PC-3 (cell line): Measurements from ENCODE around the gene TAF4. TPM values are rescaled to one million over a fixed set of nuclear protein-coding genes. Genes with fewer than 3 reads are reported as not detected.

ENCODE experiments used
- ATAC-seq: fragments of 200-7000 bp; cut with Tn5 transposase; 2 replicates; pipeline ENCODE4 v1.9.1; 2020; ENCODE audit warnings: mild to moderate bottlenecking, moderate library complexity
- BruUV-seq: library from RNA; stranded (reverse); fragments of 400-500 nt; replicated peaks from 2 replicates; lab custom pipeline; 2021; lab: Mats Ljungman, UMichigan
- CTCF ChIA-PET: fragments of 300-600 bp; sonication (Branson Sonifier 250); formaldehyde crosslinking; loops from one replicate; lab custom pipeline; 2022; ENCODE audit warnings: antibody characterized with exemption; lab: Charles Lee
- POLR2A ChIA-PET: fragments of 300-600 bp; sonication (Branson Sonifier 250); formaldehyde crosslinking; loops from one replicate; lab custom pipeline; 2022; ENCODE audit warnings: antibody characterized with exemption; ENCODE audit not compliant: unreplicated experiment; lab: Charles Lee
- DNase-seq: peaks from one replicate; pipeline ENCODE4 v3.0.0-alpha.2; 2015
- H2AFZ ChIP-seq: fragments of 300-600 bp; sonication (generic); 2 replicates; pipeline ENCODE4 v1.6.0; 2016; ENCODE audit warnings: antibody characterized with exemption, low read length
- H3F3A ChIP-seq: fragments of 300-600 bp; sonication (generic); one replicate; pipeline ENCODE4 v1.6.0; 2017; ENCODE audit warnings: antibody characterized with exemption, low read length, control low read depth, mild to moderate bottlenecking; ENCODE audit not compliant: unreplicated experiment
- H3K27ac ChIP-seq: fragments of 300-600 bp; sonication (generic); 2 replicates; pipeline ENCODE4 v1.5.1; 2016; ENCODE audit warnings: mild to moderate bottlenecking, low read length
- H3K27me3 ChIP-seq: fragments of 300-600 bp; sonication (generic); 2 replicates; pipeline ENCODE4 v1.6.1; 2016; ENCODE audit warnings: low read length, mixed read lengths
- H3K36me3 ChIP-seq: fragments of 300-600 bp; sonication (generic); 2 replicates; pipeline ENCODE4 v1.6.1; 2016; ENCODE audit warnings: low read depth, mixed run types, low read length, mixed read lengths
- H3K4me1 ChIP-seq: fragments of 300-600 bp; sonication (generic); 2 replicates; pipeline ENCODE4 v1.5.1; 2016; ENCODE audit warnings: low read length; ENCODE audit not compliant: insufficient read depth
- H3K4me2 ChIP-seq: fragments of 300-600 bp; sonication (generic); 2 replicates; pipeline ENCODE4 v1.6.0; 2016; ENCODE audit warnings: low read length
- H3K4me3 ChIP-seq: fragments of 300-600 bp; sonication (generic); 2 replicates; pipeline ENCODE4 v1.5.1; 2016; ENCODE audit warnings: mild to moderate bottlenecking, low read length, mixed read lengths
- H3K79me2 ChIP-seq: fragments of 300-600 bp; sonication (generic); 2 replicates; pipeline ENCODE4 v1.6.1; 2017; ENCODE audit warnings: low read length, mixed read lengths
- H3K9ac ChIP-seq: fragments of 300-600 bp; sonication (generic); 2 replicates; pipeline ENCODE4 v1.6.0; 2016; ENCODE audit warnings: mild to moderate bottlenecking, low read length
- H3K9me2 ChIP-seq: fragments of 300-600 bp; sonication (generic); replicated peaks from 2 replicates; pipeline ENCODE4 v1.6.1; 2016; ENCODE audit warnings: mixed run types, low read length, mixed read lengths
- H3K9me3 ChIP-seq: fragments of 300-600 bp; sonication (generic); 2 replicates; pipeline ENCODE4 v1.6.1; 2016; ENCODE audit warnings: low read length, mixed read lengths
- H4K20me1 ChIP-seq: fragments of 300-600 bp; sonication (generic); 2 replicates; pipeline ENCODE4 v1.6.1; 2016; ENCODE audit warnings: low read length, mixed read lengths
- EZH2 ChIP-seq: fragments of 300-600 bp; sonication (generic); IDR thresholded peaks from one replicate; pipeline ENCODE4 v1.6.1; 2017; ENCODE audit warnings: antibody characterized with exemption, mild to moderate bottlenecking, low read length; ENCODE audit not compliant: unreplicated experiment
- EZH2phosphoT487 ChIP-seq: fragments of 300-600 bp; sonication (generic); IDR thresholded peaks from 2 replicates; pipeline ENCODE4 v1.6.1; 2018; ENCODE audit warnings: mild to moderate bottlenecking, antibody characterized with exemption, low read length, borderline replicate concordance
- intact Hi-C: fragments of 100-400 bp; cut with micrococcal nuclease; formaldehyde crosslinking; loops from 2 replicates; pipeline ENCODE4 v1.9.0; 2023
- total RNA-seq: library from RNA; depleted of rRNA; stranded (reverse); fragments of >200 nt; gene quantifications from 2 replicates; pipeline ENCODE4 v1.2.3, GENCODE V29; 2014
- TF ChIP-seq, protein P1 (sequence below): fragments of 300-600 bp; sonication (generic); conservative IDR thresholded peaks from 2 replicates; pipeline ENCODE4 v1.5.1; 2017; ENCODE audit warnings: antibody characterized with exemption, low read depth, mild to moderate bottlenecking, low read length

The TAF4 gene
- total RNA-seq, 1 experiment from 2014 or later: 9.6 TPM

DNA sequence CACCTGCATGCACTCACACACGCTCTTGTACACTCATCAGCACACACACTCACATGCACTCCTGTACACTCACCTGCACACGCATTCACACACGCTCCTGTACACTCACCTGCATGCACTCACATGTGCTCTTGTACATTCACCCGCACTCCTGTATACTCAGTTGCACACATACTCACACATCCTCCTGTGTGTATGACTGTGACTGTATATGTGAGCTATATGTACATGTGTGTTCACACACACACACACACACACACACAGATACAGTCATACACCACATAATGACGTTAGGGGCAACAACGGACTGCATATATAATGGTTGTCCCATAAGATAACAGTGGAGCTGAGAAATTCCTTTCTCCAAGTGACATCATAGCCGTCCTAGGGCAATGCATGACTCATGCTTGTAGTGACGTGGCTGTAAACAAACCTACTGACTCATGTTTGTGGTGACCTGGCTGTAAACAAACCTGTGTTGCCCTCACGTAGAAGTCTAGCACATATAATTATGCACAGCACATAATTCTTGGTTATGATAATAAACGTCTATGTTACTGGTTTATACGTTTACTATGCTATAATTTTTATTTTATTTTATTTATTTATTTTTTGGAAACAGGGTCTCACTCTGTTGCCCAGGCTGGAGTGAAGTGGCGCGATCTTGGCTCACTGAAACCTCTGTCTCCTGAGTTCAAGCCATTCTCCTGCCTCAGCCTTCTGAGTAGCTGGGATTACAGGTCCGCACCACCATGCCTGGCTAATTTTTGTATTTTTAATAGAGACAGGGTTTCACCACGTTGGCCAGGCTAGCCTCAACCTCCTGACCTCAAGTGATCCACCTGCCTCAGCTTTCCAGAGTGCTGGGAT, 22.8 kb upstream of the TAF4 start:
- peak; percentile 84 for ATAC-seq
- Histone ChIP-seq H3K27ac (no peak overlapping the region), H3K4me3 (no peak overlapping the region), H3K4me2 (no peak overlapping the region), H3F3A (no peaks in the 10 kb centered on the region), H4K20me1 (no peaks in the 10 kb centered on the region), H3K36me3 (no peaks in the 10 kb centered on the region), H3K9me3 (no peaks in the 10 kb centered on the region), H3K9ac (no peak overlapping the region), H3K9me2 (no peaks in the 10 kb centered on the region), H3K27me3 (0 out of 2 replicates have a peak, but pooled peaks cover 13% of the 10 kb centered on the region), H3K79me2 (no peaks in the 10 kb centered on the region), H2AFZ (no peak overlapping the region), H3K4me1 (peaks cover 10% of the 10 kb centered on the region)
- intact Hi-C loops: no loop called here
- DNase-seq: peak; percentile 98
- TF ChIP-seq EZH2phosphoT487 (no peak), EZH2 (no peak)
- TF ChIP-seq, protein P1, sequence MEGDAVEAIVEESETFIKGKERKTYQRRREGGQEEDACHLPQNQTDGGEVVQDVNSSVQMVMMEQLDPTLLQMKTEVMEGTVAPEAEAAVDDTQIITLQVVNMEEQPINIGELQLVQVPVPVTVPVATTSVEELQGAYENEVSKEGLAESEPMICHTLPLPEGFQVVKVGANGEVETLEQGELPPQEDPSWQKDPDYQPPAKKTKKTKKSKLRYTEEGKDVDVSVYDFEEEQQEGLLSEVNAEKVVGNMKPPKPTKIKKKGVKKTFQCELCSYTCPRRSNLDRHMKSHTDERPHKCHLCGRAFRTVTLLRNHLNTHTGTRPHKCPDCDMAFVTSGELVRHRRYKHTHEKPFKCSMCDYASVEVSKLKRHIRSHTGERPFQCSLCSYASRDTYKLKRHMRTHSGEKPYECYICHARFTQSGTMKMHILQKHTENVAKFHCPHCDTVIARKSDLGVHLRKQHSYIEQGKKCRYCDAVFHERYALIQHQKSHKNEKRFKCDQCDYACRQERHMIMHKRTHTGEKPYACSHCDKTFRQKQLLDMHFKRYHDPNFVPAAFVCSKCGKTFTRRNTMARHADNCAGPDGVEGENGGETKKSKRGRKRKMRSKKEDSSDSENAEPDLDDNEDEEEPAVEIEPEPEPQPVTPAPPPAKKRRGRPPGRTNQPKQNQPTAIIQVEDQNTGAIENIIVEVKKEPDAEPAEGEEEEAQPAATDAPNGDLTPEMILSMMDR: no peak
- POLR2A ChIA-PET: no interaction called here
- BruUV-seq: no TSS peak
- CTCF ChIA-PET: interaction anchor here (0.5 kb wide), 1 partner anchor 18 kb away, joined by 3 read pairs; no protein-coding TSS in a partner anchor

DNA sequence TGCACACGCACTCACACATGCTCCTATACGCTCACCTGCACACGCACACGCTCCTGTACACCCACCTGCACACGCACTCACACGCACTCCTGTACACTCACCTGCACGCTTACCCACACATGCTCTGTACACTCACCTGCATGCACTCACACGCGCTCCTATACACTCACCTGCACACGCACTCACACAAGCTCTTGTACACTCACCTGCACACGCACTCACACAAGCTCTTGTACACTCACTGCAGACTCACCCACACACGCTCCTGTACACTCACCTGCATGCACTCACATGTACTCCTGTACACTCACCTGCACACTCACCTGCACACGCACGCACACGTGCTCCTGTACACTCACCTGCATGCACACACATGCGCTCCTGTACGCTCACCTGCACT, 22.0 kb upstream of the TAF4 start:
- no peak overlapping the region for H3K27ac ChIP-seq
- H3F3A ChIP-seq: no peaks in the 10 kb centered on the region
- BruUV-seq: no TSS peak
- no peak overlapping the region for H3K9ac ChIP-seq
- H3K9me3 ChIP-seq: no peaks in the 10 kb centered on the region
- intact Hi-C loops: no loop called here
- no peaks in the 10 kb centered on the region for H3K36me3 ChIP-seq
- ATAC-seq (no peak), DNase-seq (no peak)
- H4K20me1 ChIP-seq: no peaks in the 10 kb centered on the region
- 0 out of 2 replicates have a peak overlapping the region, but pooled peaks have one; percentile 16 for H3K4me2 ChIP-seq
- H3K9me2 ChIP-seq: no peaks in the 10 kb centered on the region
- no peak overlapping the region for H2AFZ ChIP-seq
- no peaks in the 10 kb centered on the region for H3K79me2 ChIP-seq
- peaks cover 10% of the 10 kb centered on the region for H3K4me1 ChIP-seq
- no peak overlapping the region for H3K4me3 ChIP-seq
- POLR2A ChIA-PET: no interaction called here
- 0 out of 2 replicates have a peak, but pooled peaks cover 13% of the 10 kb centered on the region for H3K27me3 ChIP-seq
- TF ChIP-seq, protein P1: no peak
- no peak for TF ChIP-seq EZH2phosphoT487
- no peak for TF ChIP-seq EZH2
- CTCF ChIA-PET: no interaction called here

DNA sequence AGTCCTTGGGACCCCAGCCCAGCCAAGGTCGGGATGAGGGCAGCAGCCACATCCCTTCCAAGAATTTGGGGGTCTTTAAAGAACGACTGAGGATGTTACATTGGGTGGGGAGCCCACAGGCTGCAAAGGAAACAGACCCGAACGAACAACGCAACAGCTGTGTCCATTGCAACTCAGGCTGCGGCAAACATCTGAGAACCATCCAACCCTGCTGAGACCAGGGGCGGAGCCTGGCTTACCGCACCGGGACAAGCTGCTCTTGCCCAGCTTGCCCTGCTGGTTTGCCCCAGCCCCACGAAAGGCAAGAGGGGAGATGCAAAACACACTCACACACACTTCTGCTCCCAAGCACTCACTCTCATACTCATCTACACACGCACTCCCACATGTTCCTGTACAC, 21.5 kb upstream of the TAF4 start:
- POLR2A ChIA-PET: no interaction called here
- Histone ChIP-seq H3K36me3 (no peaks in the 10 kb centered on the region), H2AFZ (no peak overlapping the region), H3K27ac (no peak overlapping the region), H3K27me3 (0 out of 2 replicates have a peak, but pooled peaks cover 15% of the 10 kb centered on the region), H3F3A (no peaks in the 10 kb centered on the region), H3K4me2 (0 out of 2 replicates have a peak overlapping the region, but pooled peaks have one; percentile 16), H3K4me3 (no peak overlapping the region), H4K20me1 (no peaks in the 10 kb centered on the region), H3K9me3 (no peaks in the 10 kb centered on the region), H3K9ac (no peak overlapping the region), H3K79me2 (no peaks in the 10 kb centered on the region), H3K4me1 (peaks cover 10% of the 10 kb centered on the region), H3K9me2 (no peaks in the 10 kb centered on the region)
- peak; percentile 25; the same call in 1 of the 2 replicates for ATAC-seq
- intact Hi-C loops: no loop called here
- BruUV-seq: no TSS peak
- no peak for TF ChIP-seq EZH2phosphoT487
- TF ChIP-seq EZH2: no peak
- TF ChIP-seq, protein P1: no peak
- DNase-seq: peak; percentile 52
- CTCF ChIA-PET: no interaction called here
